Fibroblast of skin of back (primary cell): ENCODE measurements around the gene EPHB4.
"Not testable (repeated sequence)": the region's sequence is repeated elsewhere in the genome, so short reads cannot be mapped to it uniquely, and the experiment has no call there.

Experiments
- DNase-seq: peaks from one replicate; pipeline ENCODE4 v3.0.0-alpha.2; 2013

Gene EPHB4

GRCh38 chr7:100819586-100819985 lies 7.7 kb downstream of the EPHB4 start:
- DNase-seq: no peak

- no peak for DNase-seq
Observed at GRCh38 chr7:100818825-100819224, 8.5 kb downstream of the EPHB4 start.

GRCh38 chr7:100818366-100818765 lies 9.0 kb downstream of the EPHB4 start:
- no peak for DNase-seq

- DNase-seq: no peak
Observed at GRCh38 chr7:100817097-100817496, 10.2 kb downstream of the EPHB4 start.

DNA sequence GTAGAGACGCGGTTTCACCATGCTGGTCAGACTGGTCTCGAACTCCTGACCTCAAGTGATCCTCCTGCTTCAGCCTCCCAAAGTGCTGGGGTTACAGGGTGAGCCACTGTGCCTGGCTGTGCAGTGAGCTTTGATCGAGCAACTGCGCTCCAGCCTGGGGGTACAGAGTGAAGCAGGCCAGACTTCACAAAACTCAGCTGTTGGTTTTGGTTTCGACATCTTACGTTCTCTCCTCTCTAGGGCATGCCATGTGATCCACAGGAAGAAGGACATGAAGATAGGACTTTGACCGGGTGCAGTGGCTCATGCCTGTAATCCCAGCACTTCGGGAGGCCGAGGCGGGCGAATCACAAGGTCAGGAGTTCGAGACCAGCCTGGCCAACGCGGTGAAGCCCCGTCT lies 10.8 kb downstream of the EPHB4 start:
- DNase-seq: not testable (repeated sequence)

DNA sequence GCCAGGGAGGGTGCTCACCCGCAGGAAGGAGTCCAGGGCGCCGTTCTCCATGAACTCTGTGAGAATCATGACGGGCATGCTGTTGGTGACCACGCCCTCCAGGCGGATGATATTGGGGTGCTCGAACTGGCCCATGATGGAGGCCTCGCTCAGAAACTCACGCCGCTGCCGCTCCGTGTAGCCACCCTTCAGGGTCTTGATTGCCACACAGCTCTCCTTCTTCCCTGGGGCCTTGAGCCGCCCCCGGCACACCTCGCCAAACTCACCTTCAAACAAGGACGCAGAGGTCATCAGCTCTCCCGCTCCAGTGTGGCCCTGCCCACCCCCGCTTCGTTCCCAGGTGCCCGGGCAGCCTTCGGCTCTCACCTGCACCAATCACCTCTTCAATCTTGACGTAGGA lies 14.6 kb downstream of the EPHB4 start:
- DNase-seq: no peak

- DNase-seq: no peak
Observed at GRCh38 chr7:100811480-100811879, 15.8 kb downstream of the EPHB4 start.

GRCh38 chr7:100808354-100808875 lies 18.9 kb downstream of the EPHB4 start:
- no peak for DNase-seq

DNA sequence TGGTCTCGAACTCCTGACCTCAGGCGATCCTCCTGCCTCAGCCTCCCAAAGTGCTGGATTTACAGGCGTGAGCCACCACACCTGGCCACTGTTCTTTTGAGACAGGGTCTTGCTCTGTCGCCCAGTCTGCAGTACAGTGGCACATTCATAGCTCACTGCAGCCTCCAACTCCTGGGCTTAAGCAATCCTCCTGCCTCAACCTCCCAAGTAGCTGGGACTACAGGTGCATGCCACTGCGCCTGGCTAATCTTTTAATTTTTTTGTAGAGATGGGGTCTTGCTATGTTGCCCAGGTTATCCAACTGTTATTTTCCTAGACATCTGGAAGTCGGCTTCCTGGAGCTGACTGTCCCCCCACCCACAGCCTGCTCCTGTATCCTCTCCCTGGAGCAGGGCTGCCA lies 20.4 kb downstream of the EPHB4 start:
- not testable (repeated sequence) for DNase-seq

GRCh38 chr7:100806276-100806675 lies 21.0 kb downstream of the EPHB4 start:
- no peak for DNase-seq

GRCh38 chr7:100804681-100805431 lies 22.5 kb downstream of the EPHB4 start:
- DNase-seq: no peak

- DNase-seq: peak; percentile 88
Observed at GRCh38 chr7:100803398-100804161, 23.7 kb downstream of the EPHB4 start.

- no peak for DNase-seq
Observed at GRCh38 chr7:100802951-100803350, 24.4 kb downstream of the EPHB4 start.

DNA sequence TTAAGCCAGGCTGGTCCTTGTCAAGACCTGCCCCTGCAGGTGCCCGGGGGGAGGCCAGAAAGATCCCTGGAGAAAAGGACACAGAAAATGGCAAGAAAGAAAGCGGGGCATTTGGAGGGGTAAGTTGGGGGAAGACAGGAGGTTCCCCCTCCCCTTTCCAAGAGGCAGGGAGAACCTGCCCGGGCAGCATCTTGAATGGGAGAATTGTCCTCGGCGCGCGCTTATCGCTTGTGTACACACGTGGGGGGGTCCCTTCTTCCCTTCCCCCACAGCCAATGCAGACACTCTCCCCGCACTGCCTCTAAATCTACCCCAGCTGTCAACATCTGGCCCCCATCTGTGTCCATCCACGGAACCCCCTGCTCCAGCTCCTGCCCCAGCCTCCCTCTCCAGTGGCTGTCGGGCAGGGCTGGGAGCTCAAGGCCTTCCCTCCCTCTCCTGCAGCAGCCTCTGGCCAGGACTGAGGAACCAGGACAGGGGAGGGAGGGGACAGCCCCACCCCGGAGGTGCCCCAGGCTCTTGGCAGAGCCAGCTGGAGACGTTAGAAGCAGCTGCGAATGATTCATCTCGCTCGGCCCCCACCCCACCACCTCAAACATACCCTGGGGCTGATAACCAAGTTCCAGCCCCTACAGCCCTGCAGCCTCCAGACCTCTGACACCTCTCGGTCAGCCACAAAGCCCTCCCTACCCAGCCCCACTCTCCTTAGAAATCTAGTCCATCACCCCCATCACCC lies 25.3 kb downstream of the EPHB4 start:
- DNase-seq: peak; percentile 89

DNA sequence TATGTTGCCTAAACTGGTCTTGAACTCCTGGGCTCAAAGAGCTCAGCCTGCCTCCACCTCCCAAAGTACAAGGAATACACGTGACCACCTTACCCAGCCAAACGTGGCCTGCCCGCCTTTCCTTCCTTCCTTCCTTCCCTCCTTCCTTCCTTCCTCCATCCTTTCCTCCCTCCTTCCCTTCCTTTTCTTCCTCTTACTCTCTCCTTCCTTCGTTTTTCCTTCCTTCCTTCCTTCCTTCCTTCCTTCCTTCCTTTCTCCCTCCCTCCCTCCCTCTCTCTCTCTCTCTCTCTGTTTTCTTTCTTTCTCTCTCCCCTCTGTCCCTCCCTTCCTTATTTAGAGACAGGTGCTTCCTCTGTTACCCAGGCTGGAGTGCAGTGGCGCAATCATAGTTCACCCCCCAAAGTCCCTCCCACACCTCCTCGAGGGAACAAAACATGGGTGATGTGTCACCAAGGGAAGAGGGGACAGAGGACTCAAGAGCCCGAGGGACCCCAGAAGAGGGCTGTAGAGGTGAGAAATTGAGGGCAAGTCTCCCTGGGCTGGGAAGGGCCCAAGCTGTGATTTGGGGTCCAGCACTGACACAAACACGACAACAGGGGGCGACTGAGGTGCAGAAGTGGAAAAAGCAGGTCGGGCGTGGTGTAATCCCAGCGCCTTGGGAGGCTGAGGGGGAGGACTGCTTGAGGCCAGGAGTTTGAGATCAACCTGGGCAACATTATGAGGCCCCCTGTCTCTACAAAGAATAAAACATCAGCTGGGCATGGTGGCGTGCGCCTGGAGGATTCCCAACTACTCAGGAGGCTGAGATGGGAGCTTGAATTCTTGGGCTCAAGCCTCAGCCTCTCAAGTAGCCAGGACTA lies 28.1 kb downstream of the EPHB4 start:
- peak; percentile 60 for DNase-seq

DNA sequence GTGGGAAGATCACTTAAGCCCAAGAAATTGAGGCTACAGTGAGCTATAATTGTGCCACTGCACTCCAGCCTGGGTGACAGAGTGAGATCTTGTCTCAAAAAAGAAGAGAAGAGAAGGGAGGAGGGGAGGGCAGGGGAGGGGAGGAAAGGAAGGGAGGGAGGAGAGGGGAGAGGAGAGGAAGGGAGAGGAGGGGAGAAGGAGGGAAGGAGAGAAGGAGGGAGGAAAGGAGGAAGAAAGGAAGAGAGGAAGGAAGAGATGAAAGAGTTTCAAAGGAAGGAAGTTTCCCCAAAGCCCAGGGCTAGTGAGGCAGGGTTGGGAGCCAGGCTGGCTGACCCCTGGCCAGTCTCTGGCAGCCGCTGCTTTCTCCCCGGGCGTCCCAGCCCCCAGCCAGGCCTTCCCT lies 32.6 kb downstream of the EPHB4 start:
- no peak for DNase-seq

DNA sequence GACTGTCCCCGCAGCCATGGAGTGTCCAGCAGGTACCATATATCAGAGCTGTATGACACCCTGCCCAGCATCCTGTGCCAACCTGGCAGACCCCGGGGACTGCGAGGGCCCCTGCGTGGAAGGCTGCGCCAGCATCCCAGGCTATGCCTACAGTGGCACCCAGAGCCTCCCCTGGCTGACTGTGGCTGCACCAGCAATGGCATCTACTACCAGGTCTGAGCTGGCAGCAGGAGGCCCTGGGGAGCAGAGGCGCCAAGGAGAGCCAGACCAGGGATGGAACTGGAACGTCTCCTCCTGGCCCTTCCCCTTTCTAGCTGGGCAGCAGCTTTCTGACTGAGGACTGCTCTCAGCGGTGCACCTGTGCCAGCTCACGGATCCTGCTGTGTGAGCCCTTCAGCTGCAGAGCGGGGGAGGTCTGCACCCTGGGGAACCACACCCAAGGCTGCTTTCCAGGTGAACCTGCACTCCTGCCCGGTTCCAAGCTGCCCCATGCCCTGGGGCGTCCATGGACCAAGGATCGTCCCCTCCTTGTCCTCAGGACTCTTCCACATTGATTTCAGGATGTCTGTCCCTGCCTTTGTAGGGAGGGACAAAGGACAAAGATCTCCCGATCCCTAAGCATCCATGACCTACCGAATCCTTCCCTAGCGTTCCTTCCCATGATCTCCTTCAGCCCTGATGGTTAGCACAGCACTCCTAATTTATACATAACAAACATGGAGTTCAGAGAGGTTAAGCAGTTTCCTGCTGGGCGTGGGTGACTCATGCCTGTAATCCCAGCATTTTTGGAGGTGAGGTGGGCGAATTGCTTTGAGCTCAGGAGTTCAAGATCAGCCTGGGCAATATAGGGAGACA lies 33.3 kb downstream of the EPHB4 start:
- DNase-seq: no peak

DNA sequence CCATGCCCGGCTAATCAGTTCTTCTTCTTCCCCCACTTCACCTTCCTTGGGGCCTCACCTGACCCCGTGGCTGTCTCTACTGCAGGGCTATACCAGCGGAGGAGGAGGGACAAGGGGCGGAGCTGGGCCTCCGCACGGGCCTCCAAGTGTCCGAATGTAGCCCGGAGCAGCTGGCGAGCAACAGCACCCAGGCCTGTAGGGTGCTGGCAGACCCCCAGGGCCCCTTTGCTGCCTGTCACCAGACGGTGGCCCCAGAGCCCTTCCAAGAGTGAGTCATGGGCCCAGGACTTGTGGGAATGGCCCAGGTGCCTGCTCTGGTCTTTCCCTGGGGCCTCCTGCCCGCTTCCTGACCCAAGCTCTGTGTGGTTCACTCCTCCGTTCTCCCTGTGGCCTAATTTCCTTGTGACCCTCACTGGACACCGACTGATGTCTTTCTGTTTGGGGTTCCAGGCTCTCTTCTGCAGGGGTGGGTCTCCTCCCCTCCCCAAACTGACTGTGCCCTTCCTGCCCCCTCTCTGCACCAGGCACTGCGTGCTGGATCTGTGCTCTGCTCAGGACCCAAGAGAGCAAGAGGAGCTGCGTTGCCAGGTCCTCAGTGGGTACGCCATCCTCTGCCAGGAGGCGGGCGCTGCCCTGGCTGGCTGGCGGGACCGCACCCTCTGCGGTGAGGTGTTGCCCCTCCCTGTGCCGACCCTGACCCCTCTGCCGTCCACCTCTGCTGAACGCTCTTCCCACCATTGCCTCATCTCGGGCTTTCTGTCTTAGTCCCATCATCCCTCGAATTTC lies 35.2 kb downstream of the EPHB4 start:
- no peak for DNase-seq

GRCh38 chr7:100789055-100789454 lies 38.3 kb downstream of the EPHB4 start:
- DNase-seq: no peak

DNA sequence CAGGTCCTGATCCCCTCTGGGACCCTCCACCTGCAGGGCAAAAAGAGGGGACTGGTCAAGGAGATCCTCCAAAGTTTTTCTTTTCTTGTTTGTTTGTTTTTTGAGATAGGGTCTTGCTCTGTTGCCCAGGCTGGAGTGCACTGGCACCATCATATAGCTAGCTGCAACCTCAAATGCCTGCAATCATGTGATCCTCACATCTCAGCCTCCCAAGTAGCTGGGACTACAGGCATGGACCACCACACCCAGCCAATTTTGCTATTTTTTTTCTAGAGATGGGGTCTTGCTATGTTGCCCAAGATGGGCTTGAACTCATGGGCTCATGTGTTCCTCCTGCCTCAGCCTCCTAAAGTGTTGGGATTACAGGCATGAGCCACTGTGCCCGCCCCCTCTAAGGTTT lies 41.0 kb downstream of the EPHB4 start:
- no peak for DNase-seq
